ENCODE data around the gene PPEF1.

- TF ChIP-seq GATA1 (IDR thresholded peaks at IDR 0.05; ENCODE audit: low read depth, low read length) (no peak), POLR2A (IDR thresholded peaks at IDR 0.05; ENCODE audit: low read length) (no peak)
Observed at GRCh38 chrX:18873836-18874235, 166.4 kb downstream of the PPEF1 start.
